Measurements from ENCODE around the gene SCYGR4.

DNA sequence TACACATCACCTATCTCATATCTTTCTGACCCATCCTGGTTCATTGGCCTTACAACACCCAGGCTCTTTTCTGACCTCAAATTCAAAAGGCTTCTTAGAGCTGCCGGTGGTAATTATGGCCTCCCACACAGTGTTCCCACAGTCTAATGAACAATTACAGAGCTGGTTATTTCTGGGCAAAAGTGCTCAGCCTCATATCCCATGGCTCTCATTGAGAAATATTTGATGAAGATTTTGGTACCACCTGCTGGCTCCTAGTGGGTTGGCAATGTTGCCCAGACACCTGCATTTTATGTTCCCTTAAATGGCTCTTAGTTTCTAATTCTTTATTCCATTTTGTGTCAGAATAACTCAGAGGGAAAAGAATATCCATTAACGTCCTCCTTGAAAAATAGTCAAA is 38.7 kb upstream of the SCYGR4 start:
- TF ChIP-seq POLR2A (IDR thresholded peaks at IDR 0.05), result no peak
- TF ChIP-seq, protein P1, sequence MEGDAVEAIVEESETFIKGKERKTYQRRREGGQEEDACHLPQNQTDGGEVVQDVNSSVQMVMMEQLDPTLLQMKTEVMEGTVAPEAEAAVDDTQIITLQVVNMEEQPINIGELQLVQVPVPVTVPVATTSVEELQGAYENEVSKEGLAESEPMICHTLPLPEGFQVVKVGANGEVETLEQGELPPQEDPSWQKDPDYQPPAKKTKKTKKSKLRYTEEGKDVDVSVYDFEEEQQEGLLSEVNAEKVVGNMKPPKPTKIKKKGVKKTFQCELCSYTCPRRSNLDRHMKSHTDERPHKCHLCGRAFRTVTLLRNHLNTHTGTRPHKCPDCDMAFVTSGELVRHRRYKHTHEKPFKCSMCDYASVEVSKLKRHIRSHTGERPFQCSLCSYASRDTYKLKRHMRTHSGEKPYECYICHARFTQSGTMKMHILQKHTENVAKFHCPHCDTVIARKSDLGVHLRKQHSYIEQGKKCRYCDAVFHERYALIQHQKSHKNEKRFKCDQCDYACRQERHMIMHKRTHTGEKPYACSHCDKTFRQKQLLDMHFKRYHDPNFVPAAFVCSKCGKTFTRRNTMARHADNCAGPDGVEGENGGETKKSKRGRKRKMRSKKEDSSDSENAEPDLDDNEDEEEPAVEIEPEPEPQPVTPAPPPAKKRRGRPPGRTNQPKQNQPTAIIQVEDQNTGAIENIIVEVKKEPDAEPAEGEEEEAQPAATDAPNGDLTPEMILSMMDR (IDR thresholded peaks at IDR 0.05), result no peak

All from thyroid gland (tissue), 4 donors.